HepG2 (cell line): ENCODE data around the gene MAMDC2. TPM values are rescaled to one million over a fixed set of nuclear protein-coding genes. Genes with fewer than 3 reads are reported as not detected.

ENCODE experiments used
- ATAC-seq: fragments of 200-7000 bp; cut with Tn5 transposase; 3 replicates; pipeline ENCODE4 v1.9.1; 2020; ENCODE audit warnings: mild to moderate bottlenecking, moderate library complexity
- BruUV-seq: library from RNA; stranded (reverse); fragments of 400-500 nt; replicated peaks from 2 replicates; lab custom pipeline; 2021; lab: Mats Ljungman, UMichigan
- CTCF ChIA-PET: fragments of 300-600 bp; formaldehyde crosslinking; extraction: SDS; loops from one replicate; lab custom pipeline; 2021; ENCODE audit warnings: low total read pairs, inconsistent platforms, low intra/inter-chr PET ratio; lab: Yijun Ruan, JAX
- POLR2A ChIA-PET: fragments of 350-600 bp; sonication (Branson Sonifier 250); formaldehyde crosslinking; loops from one replicate; lab custom pipeline; 2020; ENCODE audit warnings: antibody characterized with exemption, inconsistent platforms; lab: Yijun Ruan, JAX
- DNase-seq: peaks from one replicate; pipeline ENCODE4 v3.0.0-alpha.2; 2015; ENCODE audit warnings: low spot score
- FAIRE-seq: peaks from 3 replicates; lab custom pipeline; 2011; peaks lifted over from hg19 to GRCh38; lab: Jason Lieb, UNC
- H2AFZ ChIP-seq: one replicate; pipeline ENCODE4 v1.6.1; 2011; ENCODE audit warnings: low read length, inconsistent platforms
- H3K27ac ChIP-seq: fragments of 300-600 bp; 3 replicates; pipeline ENCODE4 v1.8.0; 2011; ENCODE audit warnings: mixed run types, mild to moderate bottlenecking, mixed read lengths, low read length, inconsistent platforms; ENCODE audit not compliant: insufficient read depth; ENCODE audit errors: extremely low read length
- H3K27me3 ChIP-seq, 2 experiments: fragments of 200-600 bp in 1 of 2; 2 replicates in 1 of 2; 3 replicates in 1 of 2; pipeline versions ENCODE4 v1.6.0 to v1.8.0; 2011; ENCODE audit warnings: low read length in 2 of 2, mild to moderate bottlenecking in 2 of 2, moderate library complexity in 2 of 2, inconsistent platforms in 1 of 2; ENCODE audit not compliant: insufficient read depth in 2 of 2, control insufficient read depth in 1 of 2
- H3K36me3 ChIP-seq, 2 experiments: fragments of 200-600 bp in 1 of 2; replicated peaks in 1 of 2; 2 replicates in 1 of 2; 3 replicates in 1 of 2; pipeline versions ENCODE4 v1.5.1 to v1.8.0; 2011; ENCODE audit warnings: low read length in 2 of 2, inconsistent platforms in 1 of 2; ENCODE audit not compliant: insufficient read depth in 2 of 2, control insufficient read depth in 1 of 2
- H3K4me1 ChIP-seq: 2 replicates; pipeline ENCODE4 v1.5.1; 2012; ENCODE audit warnings: low read length, inconsistent platforms; ENCODE audit not compliant: insufficient read depth
- H3K4me2 ChIP-seq: 2 replicates; pipeline ENCODE4 v1.6.0; 2011; ENCODE audit warnings: low read depth, low read length, inconsistent platforms
- H3K4me3 ChIP-seq, 3 experiments: fragments of 200-600 bp in 1 of 3; sonication (generic), shearing (Covaris generic) in 1 of 3; replicated peaks in 1 of 3; 2 replicates each; pipeline ENCODE4 v1.5.1; 2011 to 2016; ENCODE audit warnings: low read length in 3 of 3, inconsistent platforms in 2 of 3, low read depth in 2 of 3, mild to moderate bottlenecking in 2 of 3, control low read depth in 1 of 3, mixed read lengths in 1 of 3; ENCODE audit not compliant: insufficient read depth in 1 of 3
- H3K79me2 ChIP-seq: one replicate; pipeline ENCODE4 v1.6.1; 2011; ENCODE audit warnings: low read length, inconsistent platforms; ENCODE audit not compliant: insufficient read depth
- H3K9ac ChIP-seq: 2 replicates; pipeline ENCODE4 v1.6.0; 2011; ENCODE audit warnings: mild to moderate bottlenecking, low read depth, low read length, inconsistent platforms; ENCODE audit not compliant: insufficient read depth
- H3K9me3 ChIP-seq: 2 replicates; pipeline ENCODE4 v1.5.1; 2012; ENCODE audit warnings: mild to moderate bottlenecking, low read length
- H4K20me1 ChIP-seq: 2 replicates; pipeline ENCODE4 v1.6.0; 2011; ENCODE audit warnings: inconsistent platforms, mild to moderate bottlenecking, low read length, moderate library complexity; ENCODE audit not compliant: insufficient read depth
- ATF4 ChIP-seq, 2 experiments: fragments of 450-650 bp in 1 of 2; sonication (generic) in 1 of 2; formaldehyde crosslinking; IDR thresholded peaks; 2 replicates each; pipeline versions ENCODE4 v1.5.0 to v1.8.0; 2020 to 2022; ENCODE audit warnings: mild to moderate bottlenecking in 1 of 2, missing genetic modification reagents in 1 of 2
- GTF3A ChIP-seq: sonication (generic); formaldehyde crosslinking; conservative IDR thresholded peaks from 2 replicates; pipeline ENCODE4 v1.4.0; 2020; ENCODE audit warnings: mild to moderate bottlenecking, missing genetic modification reagents
- KLF6 ChIP-seq: IDR thresholded peaks from 2 replicates; pipeline ENCODE4 v1.8.0; 2016; ENCODE audit warnings: missing biosample characterization, missing genetic modification reagents
- MAFF ChIP-seq: IDR thresholded peaks from 2 replicates; pipeline ENCODE4 v1.6.1; 2011; ENCODE audit warnings: low read depth, low read length, improper control_type of control experiment
- MTA1 ChIP-seq: sonication (generic); formaldehyde crosslinking; IDR thresholded peaks from 2 replicates; pipeline ENCODE4 v1.4.0; 2020; ENCODE audit warnings: missing genetic modification reagents, mild to moderate bottlenecking, borderline replicate concordance
- RNF2 ChIP-seq: fragments of 450-650 bp; conservative IDR thresholded peaks from 2 replicates; pipeline ENCODE4 v1.6.1; 2016; ENCODE audit warnings: low read depth
- SIN3A ChIP-seq: IDR thresholded peaks from 2 replicates; pipeline ENCODE4 v1.6.1; 2011; ENCODE audit warnings: low read depth, mild to moderate bottlenecking, control low read depth, low read length, borderline replicate concordance
- THRA ChIP-seq: sonication (generic); formaldehyde crosslinking; IDR thresholded peaks from 2 replicates; pipeline ENCODE4 v1.4.0; 2020; ENCODE audit warnings: missing genetic modification reagents, borderline replicate concordance
- ZFAT ChIP-seq: sonication (generic); formaldehyde crosslinking; conservative IDR thresholded peaks from 2 replicates; pipeline ENCODE4 v1.8.1; 2023; ENCODE audit warnings: missing genetic modification reagents, inconsistent platforms
- ZNF501 ChIP-seq: sonication (generic); formaldehyde crosslinking; IDR thresholded peaks from 2 replicates; pipeline ENCODE4 v1.5.1; 2020; ENCODE audit warnings: mild to moderate bottlenecking, moderate library complexity, missing genetic modification reagents
- ZNF687 ChIP-seq: sonication (generic); formaldehyde crosslinking; IDR thresholded peaks from 2 replicates; pipeline ENCODE4 v1.5.1; 2020; ENCODE audit warnings: mild to moderate bottlenecking, missing genetic modification reagents, moderate library complexity
- ZNF691 ChIP-seq: sonication (generic); formaldehyde crosslinking; IDR thresholded peaks from 2 replicates; pipeline ENCODE4 v1.4.0; 2020; ENCODE audit warnings: missing genetic modification reagents, low read depth, mild to moderate bottlenecking, borderline replicate concordance
- ZNF879 ChIP-seq: sonication (generic); formaldehyde crosslinking; IDR thresholded peaks from 2 replicates; pipeline ENCODE4 v1.8.1; 2023; ENCODE audit warnings: missing genetic modification reagents
- WGBS: methylation state at CpG from one replicate; pipeline ENCODE4 v1.1.6; 2017; ENCODE audit warnings: low lambda C conversion rate; 5-methylcytosine and 5-hydroxymethylcytosine counted together
- in situ Hi-C: cut with HindIII; loops from 2 replicates; pipeline ENCODE4 v1.10.0; 2017; ENCODE audit warnings: low pct_unique_long_range_greater_than_20kb; ENCODE audit not compliant: extremely low pct_ligation_motif_present
- intact Hi-C: fragments of 100-400 bp; cut with micrococcal nuclease; formaldehyde crosslinking; loops from one replicate; pipeline ENCODE4 v1.10.0; 2022; ENCODE audit not compliant: unreplicated experiment
- polyA plus RNA-seq, 8 experiments: library from polyadenylated mRNA; depleted of rRNA in 3 of 8; stranded (reverse) in 7 of 8; unstranded in 1 of 8; fragments of >200 nt; fragmentation: Illumina TruSeq in 4 of 8; extraction: Trizol in 4 of 8; gene quantifications; 2 replicates each; pipeline versions ENCODE4 v1.2.1 to v1.2.3, GENCODE V29; 2011 to 2016; ENCODE audit warnings: low read depth in 4 of 8, missing spikeins in 1 of 8, mixed read lengths in 1 of 8; ENCODE audit not compliant: insufficient read depth in 1 of 8
- total RNA-seq, 5 experiments: library from RNA; depleted of rRNA; stranded (reverse); fragments of >200 nt; fragmentation: Illumina TruSeq; extraction: Trizol; gene quantifications; 2 replicates each; pipeline ENCODE4 v1.2.3, GENCODE V29; 2016; ENCODE audit warnings: low read depth in 1 of 5

Gene MAMDC2
- total and polyA plus RNA-seq, 2 of the 13 experiments (the other 11 are each of a cell fraction or from before 2014, with no cell fraction given) = not detected

- WGBS = 0% methylated on average over 3 of the region's 3 CpGs
- Histone ChIP-seq H3K27me3 (no peaks in the 10 kb centered on the region), H3K9ac (no peak overlapping the region), H3K27ac (no peak overlapping the region), H3K4me1 (no peaks in the 10 kb centered on the region), H2AFZ (no peak overlapping the region), H3K9me3 (no peaks in the 10 kb centered on the region), H4K20me1 (no peaks in the 10 kb centered on the region), H3K79me2 (no peaks in the 10 kb centered on the region), H3K4me2 (no peak overlapping the region), H3K4me3 (no peak overlapping the region), H3K36me3 (no peaks in the 10 kb centered on the region)
- POLR2A ChIA-PET = no interaction called here
- in situ Hi-C loops = no loop called here
- DNase-seq = no peak
- intact Hi-C loops = no loop called here
- no peak for ATAC-seq
- no TSS peak for BruUV-seq
- CTCF ChIA-PET = no interaction called here
- TF ChIP-seq ZNF691 (CRISPR knock-in tag) (no peak), ZNF687 (CRISPR knock-in tag) (no peak), KLF6 (no peak), ZFAT (CRISPR knock-in tag) (no peak), ZNF501 (CRISPR knock-in tag) (no peak), MTA1 (CRISPR knock-in tag) (no peak), GTF3A (CRISPR knock-in tag) (no peak), ATF4 (CRISPR knock-in tag; IDR thresholded peaks at IDR 0.05) (no peak), ZNF879 (CRISPR knock-in tag) (no peak), THRA (CRISPR knock-in tag) (no peak), MAFF (no peak), SIN3A (no peak), RNF2 (no peak)
- FAIRE-seq = no peak
Measured at GRCh38 chr9:70058569-70059116, 15.0 kb downstream of the MAMDC2 start.
